Activated CD4-positive, alpha-beta memory T cell treated with anti-CD3 and anti-CD28 coated beads, Interleukin-2, amount 10 ng/mL, durations not matched to agents 7 days and 5 days (primary cell): Measurements from ENCODE around the gene PET100. TPM values are rescaled to one million over a fixed set of nuclear protein-coding genes. Genes with fewer than 3 reads are reported as not detected.
A peak's percentile ranks its signal among the peaks of the same experiment; 100 is the strongest.

Experiments
- CTCF ChIA-PET: fragments of 350-600 bp; sonication (Branson Sonifier 250); formaldehyde crosslinking; loops from one replicate; lab custom pipeline; 2021; ENCODE audit warnings: antibody characterized with exemption, inconsistent platforms; lab: Charles Lee
- POLR2A ChIA-PET: fragments of 350-600 bp; sonication (Branson Sonifier 250); formaldehyde crosslinking; loops from one replicate; lab custom pipeline; 2021; ENCODE audit warnings: antibody characterized with exemption; lab: Charles Lee
- DNase-seq: peaks from one replicate; pipeline ENCODE4 v3.0.0-alpha.2; 2020
- H3K27ac Mint-ChIP-seq: one replicate; pipeline ENCODE4 v1.8.0; 2021; ENCODE audit warnings: mild to moderate bottlenecking, mixed read lengths
- H3K27me3 Mint-ChIP-seq: one replicate; pipeline ENCODE4 v1.8.0; 2021; ENCODE audit warnings: mixed read lengths
- H3K36me3 Mint-ChIP-seq: one replicate; pipeline ENCODE4 v1.8.0; 2021; ENCODE audit warnings: low read depth, mixed read lengths
- H3K4me1 Mint-ChIP-seq: one replicate; pipeline ENCODE4 v1.8.0; 2021; ENCODE audit warnings: mixed read lengths
- H3K4me3 Mint-ChIP-seq: one replicate; pipeline ENCODE4 v1.8.0; 2021; ENCODE audit warnings: mild to moderate bottlenecking, mixed read lengths
- H3K9me3 Mint-ChIP-seq: one replicate; pipeline ENCODE4 v1.8.0; 2021; ENCODE audit warnings: mixed read lengths
- total RNA-seq, 2 experiments: library from RNA; stranded (reverse); gene quantifications; one replicate each; pipeline ENCODE4 v1.2.3, GENCODE V29; 2021

PET100 gene
- total RNA-seq, 2 experiments from 2014 or later: 123 to 136 TPM

DNA sequence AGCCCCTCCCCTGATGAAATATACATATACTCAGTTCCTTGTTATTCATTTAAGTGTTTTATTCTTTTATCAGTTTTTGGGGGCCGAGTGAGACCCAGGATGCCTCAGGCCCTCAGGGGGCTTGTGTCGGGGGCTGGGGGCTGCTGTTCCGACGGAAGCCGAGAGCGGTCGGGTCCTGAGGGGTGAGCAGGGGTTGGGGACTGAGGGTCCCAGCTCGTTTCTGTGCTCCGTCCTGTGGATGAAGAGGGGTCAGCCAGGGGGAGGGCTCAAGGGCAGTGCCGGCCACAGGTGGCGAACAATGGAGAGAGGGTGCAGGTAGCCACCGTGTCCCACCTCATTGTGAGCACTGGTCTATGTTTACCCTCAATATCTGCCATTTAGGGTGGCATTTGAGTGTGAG, 2.0 kb downstream of the PET100 start:
- H3K27me3 Mint-ChIP-seq: no peaks in the 10 kb centered on the region
- CTCF ChIA-PET: no interaction called here
- peaks cover 14% of the 10 kb centered on the region for H3K36me3 Mint-ChIP-seq
- H3K27ac Mint-ChIP-seq: no peak overlapping the region
- H3K9me3 Mint-ChIP-seq: no peaks in the 10 kb centered on the region
- POLR2A ChIA-PET: interaction anchor here (0.9 to 2.4 kb wide), 2 partner anchors 13 to 17 kb away, joined by 4 to 5 read pairs; no protein-coding TSS in a partner anchor
- peaks cover 44% of the 10 kb centered on the region for H3K4me1 Mint-ChIP-seq
- H3K4me3 Mint-ChIP-seq: peak overlapping the region; percentile 10
- DNase-seq: no peak

DNA sequence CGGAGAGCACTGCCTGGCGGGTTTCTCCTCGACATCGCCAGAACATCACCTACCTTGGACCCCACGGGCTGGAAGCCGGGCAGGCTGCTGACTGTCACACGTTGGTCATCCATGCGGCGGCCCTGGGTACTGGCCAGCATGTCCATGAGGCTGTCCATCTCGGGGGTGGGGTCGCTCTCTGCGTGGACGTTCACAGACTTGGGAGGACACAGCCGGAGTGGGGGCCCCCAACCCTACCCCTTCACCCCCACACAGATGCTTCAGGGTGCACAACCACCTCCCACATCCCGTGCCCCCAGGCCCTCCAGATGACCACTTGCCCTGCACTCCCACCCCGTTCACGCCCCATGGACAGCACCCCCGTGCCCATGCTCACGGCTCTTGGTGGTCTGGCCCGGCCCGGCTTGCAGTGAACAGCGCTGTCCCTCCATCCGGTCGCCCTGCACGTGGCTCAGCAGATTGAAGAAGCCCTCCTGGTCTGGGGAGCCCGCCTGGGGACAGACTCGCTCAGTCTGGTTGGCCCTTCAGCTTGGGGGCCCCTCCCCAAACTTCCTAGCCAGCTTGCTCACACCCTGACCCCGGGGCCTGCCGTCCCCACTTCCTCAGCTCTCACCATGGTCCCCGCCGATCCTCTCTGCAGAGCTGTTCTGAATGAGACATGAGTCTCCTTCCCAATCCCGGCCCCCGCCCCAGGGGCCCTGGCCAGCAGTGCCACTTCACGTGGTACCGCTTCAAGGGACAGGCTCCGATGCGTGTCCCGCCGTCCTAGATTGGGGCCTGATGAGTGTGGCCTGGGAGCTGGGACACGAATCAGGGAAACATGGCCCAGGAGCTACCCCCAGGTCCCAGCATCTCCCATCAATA, 3.0 kb downstream of the PET100 start:
- POLR2A ChIA-PET: interaction anchor here (0.6 to 0.7 kb wide), 2 partner anchors 8 to 9 kb away, joined by 3 read pairs; no protein-coding TSS in a partner anchor
- no peak for DNase-seq
- H3K4me3 Mint-ChIP-seq: no peak overlapping the region
- H3K27ac Mint-ChIP-seq: no peak overlapping the region
- peaks cover 48% of the 10 kb centered on the region for H3K4me1 Mint-ChIP-seq
- CTCF ChIA-PET: interaction anchor here (1.2 kb wide), 1 partner anchor 48 kb away, joined by 4 read pairs; the partner anchor contains the start of gene TRAPPC5
- H3K27me3 Mint-ChIP-seq: no peaks in the 10 kb centered on the region
- no peaks in the 10 kb centered on the region for H3K9me3 Mint-ChIP-seq
- H3K36me3 Mint-ChIP-seq: peaks cover 11% of the 10 kb centered on the region

DNA sequence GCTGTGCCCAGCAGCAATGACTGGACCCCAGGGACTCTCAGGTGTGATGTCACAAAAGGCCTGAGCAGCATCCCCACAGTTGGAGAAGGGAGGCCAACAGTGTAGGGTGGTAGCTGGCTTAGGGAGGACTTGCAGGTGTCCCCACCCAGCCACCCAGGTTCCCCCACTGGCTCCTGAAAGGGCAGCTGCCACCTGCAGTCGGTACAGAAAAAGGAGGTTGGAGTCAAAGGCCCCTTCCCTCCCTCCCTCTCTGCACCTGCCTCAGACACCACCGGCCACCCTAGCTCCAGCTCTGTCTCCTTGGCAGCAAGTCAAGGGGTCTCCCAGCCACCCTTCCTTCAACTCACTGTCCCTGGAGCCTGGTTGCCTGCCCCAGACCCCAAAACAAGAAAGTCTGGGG, 4.1 kb downstream of the PET100 start, which contains the start of gene PCP2:
Gene PCP2, minus strand, starts transcription at position 22 of the 400 bp plus-strand sequence. CDS start 262 bp downstream, outside the sequence.
- ChIA-PET POLR2A (interaction anchor here (1.2 kb wide), 1 partner anchor 11 kb away, joined by 3 read pairs; no protein-coding TSS in a partner anchor), CTCF (no interaction called here)
- peaks cover 15% of the 10 kb centered on the region for H3K36me3 Mint-ChIP-seq
- peaks cover 47% of the 10 kb centered on the region for H3K4me1 Mint-ChIP-seq
- DNase-seq: no peak
- H3K27ac Mint-ChIP-seq: no peak within 1 kb of the TSS
- H3K9me3 Mint-ChIP-seq: no peaks in the 10 kb centered on the region
- no peaks in the 10 kb centered on the region for H3K27me3 Mint-ChIP-seq
- H3K4me3 Mint-ChIP-seq: no peak within 1 kb of the TSS

DNA sequence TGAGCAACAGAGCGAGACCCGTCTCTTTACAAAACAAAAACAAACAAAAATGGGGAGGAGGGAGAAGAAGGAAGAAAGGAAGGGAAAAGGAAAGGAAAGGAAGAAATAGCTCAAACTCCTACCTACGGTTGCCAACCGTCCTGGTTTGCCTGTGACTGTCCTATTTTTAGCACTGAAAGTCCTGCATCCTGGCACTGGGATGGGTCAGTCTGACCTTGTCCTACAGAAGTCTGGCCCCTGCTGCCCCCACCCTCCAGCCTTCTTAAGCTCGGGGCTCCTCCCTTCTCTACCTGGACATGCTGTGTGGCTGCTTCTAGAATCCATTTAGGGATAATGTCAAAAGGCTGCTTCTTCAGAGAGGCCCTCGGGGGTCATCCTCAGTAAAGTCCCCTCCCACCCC, 6.1 kb downstream of the PET100 start:
- Mint-ChIP-seq H3K27me3 (no peaks in the 10 kb centered on the region), H3K4me3 (peak overlapping the region; percentile 20), H3K4me1 (peaks cover 44% of the 10 kb centered on the region), H3K9me3 (peaks cover 6% of the 10 kb centered on the region), H3K27ac (no peak overlapping the region), H3K36me3 (peaks cover 27% of the 10 kb centered on the region)
- no peak for DNase-seq
- ChIA-PET CTCF (interaction anchor here (0.9 kb wide), 1 partner anchor 16 kb away, joined by 3 read pairs; no protein-coding TSS in a partner anchor), POLR2A (interaction anchor here (1.1 to 1.5 kb wide), 2 partner anchors 11 to 12 kb away, joined by 3 to 4 read pairs; no protein-coding TSS in a partner anchor)

DNA sequence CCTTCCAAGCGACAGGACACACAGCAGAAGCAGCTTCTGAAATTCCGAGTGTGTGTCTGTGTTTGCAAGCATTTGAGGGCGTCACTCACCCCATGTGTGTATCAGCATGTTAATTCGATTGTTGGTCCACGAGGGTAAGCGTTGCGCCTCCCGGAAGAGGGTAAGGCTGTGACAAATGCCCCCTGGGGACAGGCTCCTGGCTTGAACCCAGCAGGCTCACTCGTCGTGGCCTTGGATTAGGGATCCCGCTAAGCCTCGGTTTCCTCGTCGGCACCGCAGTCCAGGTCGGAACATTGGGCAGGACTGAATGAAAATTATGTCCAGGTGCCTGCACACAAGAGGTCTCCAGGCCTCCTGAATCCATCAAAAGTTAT, 6.7 kb downstream of the PET100 start:
- peak overlapping the region; percentile 79 for H3K4me3 Mint-ChIP-seq
- peak overlapping the region; percentile 84 for H3K27ac Mint-ChIP-seq
- no peaks in the 10 kb centered on the region for H3K27me3 Mint-ChIP-seq
- peaks cover 40% of the 10 kb centered on the region for H3K4me1 Mint-ChIP-seq
- ChIA-PET POLR2A (interaction anchor here (1.1 to 1.5 kb wide), 2 partner anchors 11 to 12 kb away, joined by 3 to 4 read pairs; no protein-coding TSS in a partner anchor), CTCF (interaction anchor here (2.4 kb wide), 1 partner anchor 45 kb away, joined by 15 read pairs; the partner anchor contains the start of gene TRAPPC5)
- no peak for DNase-seq
- H3K9me3 Mint-ChIP-seq: peaks cover 6% of the 10 kb centered on the region
- H3K36me3 Mint-ChIP-seq: peaks cover 29% of the 10 kb centered on the region

DNA sequence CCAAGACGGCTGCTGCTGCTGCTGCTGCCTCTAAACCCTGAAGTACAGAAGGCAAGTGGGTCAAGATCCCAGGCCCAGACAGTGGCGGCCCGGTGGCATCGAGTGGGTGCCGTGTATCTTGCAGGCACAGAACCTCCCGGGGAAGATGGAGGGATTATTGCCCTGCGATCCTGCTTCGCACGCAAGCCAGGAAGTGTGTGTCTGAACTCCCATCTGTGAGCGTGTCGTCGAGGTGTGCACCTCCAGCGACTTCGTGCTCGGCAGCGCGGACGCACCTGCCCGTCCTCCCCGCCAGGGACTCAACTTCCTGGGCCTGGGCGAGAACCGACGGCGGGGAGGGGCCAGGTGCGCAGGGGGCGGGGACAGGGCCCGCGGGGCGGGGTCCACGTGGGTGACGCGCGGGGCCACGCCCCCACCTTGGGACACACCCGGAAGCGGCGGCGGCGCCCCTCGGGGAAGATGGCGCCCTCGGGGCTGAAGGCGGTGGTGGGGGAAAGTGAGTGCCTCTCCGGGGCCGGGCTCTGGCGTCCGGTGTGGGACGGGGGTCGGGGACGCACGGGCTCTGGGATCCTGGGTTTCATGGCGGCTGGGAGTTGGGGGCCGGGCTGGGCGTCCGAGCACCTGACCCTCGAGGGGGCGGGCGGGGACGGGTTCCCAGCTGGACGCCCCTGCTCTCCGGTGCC, 7.2 kb downstream of the PET100 start, which contains the start of gene STXBP2:
Gene STXBP2, plus strand, starts transcription at position 420 of the 683 bp plus-strand sequence. Its CDS starts 40 bp downstream, at position 460.
- CTCF ChIA-PET: interaction anchor here (1.8 to 2.4 kb wide), 2 partner anchors 44 to 68 kb away, joined by 12 to 15 read pairs; partner anchors contain the start of gene TRAPPC5
- Mint-ChIP-seq H3K27me3 (no peaks in the 10 kb centered on the region), H3K9me3 (peaks cover 6% of the 10 kb centered on the region), H3K36me3 (peaks cover 29% of the 10 kb centered on the region), H3K4me3 (peak within 1 kb of the TSS; percentile 79), H3K4me1 (peaks cover 38% of the 10 kb centered on the region), H3K27ac (peak within 1 kb of the TSS; percentile 84)
- DNase-seq: peak; percentile 94
- POLR2A ChIA-PET: interaction anchor here (0.6 to 2.7 kb wide), 9 partner anchors 9 to 537 kb away, joined by 3 to 35 read pairs (median 3); partner anchors contain the start of genes PET100, TRAPPC5 and XAB2

DNA sequence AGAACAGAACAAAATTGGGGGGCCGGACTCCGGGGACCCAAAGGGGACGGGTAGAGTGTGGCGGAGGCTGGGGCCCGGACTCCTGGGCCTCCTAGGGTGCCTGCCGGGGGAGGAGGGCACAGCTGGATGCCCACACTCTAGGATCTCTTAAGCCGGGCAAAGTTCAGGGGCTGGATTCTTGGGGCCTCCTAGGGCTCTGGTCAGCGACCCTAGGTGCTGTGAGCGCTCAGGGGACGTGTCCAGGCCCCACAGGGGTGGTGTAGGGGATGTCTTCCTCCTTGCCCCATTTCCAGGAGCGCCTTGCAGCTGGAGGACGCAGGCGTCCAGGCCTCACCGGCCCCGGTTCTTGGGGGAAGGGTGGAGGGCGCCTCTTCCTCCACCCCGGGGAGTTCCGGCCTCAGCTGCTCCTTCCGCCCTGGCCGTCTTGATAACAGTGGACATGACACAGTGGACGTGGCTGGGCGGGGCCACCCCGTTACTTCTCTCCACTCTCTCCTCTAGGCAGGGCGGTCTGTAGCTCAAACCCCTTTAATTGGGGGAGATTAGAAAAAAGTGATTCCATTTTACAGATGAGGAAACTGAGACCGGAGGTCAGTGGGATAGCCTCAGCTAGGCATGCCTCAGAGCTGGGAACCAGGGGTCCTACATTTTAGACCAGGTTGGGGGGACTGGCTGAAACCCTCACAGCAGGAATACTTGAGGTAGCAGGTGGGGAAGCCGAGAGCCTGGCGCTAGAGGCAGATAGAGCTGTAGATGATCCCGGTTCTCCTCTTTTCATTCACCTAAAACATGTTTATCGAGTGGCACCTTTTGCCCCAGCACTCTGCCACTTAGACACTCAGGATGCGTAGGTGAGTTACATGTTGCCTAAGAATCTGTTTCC, 8.0 kb downstream of the PET100 start:
- Mint-ChIP-seq H3K36me3 (peaks cover 29% of the 10 kb centered on the region), H3K4me3 (peak overlapping the region; percentile 79), H3K4me1 (peaks cover 37% of the 10 kb centered on the region), H3K9me3 (peaks cover 6% of the 10 kb centered on the region), H3K27ac (peak overlapping the region; percentile 84), H3K27me3 (no peaks in the 10 kb centered on the region)
- ChIA-PET CTCF (interaction anchor here (1.3 to 2.4 kb wide), 3 partner anchors 43 to 161 kb away, joined by 3 to 15 read pairs (median 12); partner anchors contain the start of gene TRAPPC5), POLR2A (interaction anchor here (0.6 to 2.7 kb wide), 11 partner anchors 9 to 538 kb away, joined by 3 to 35 read pairs (median 4); partner anchors contain the start of genes PET100, TRAPPC5 and XAB2)
- peak; percentile 33 for DNase-seq

DNA sequence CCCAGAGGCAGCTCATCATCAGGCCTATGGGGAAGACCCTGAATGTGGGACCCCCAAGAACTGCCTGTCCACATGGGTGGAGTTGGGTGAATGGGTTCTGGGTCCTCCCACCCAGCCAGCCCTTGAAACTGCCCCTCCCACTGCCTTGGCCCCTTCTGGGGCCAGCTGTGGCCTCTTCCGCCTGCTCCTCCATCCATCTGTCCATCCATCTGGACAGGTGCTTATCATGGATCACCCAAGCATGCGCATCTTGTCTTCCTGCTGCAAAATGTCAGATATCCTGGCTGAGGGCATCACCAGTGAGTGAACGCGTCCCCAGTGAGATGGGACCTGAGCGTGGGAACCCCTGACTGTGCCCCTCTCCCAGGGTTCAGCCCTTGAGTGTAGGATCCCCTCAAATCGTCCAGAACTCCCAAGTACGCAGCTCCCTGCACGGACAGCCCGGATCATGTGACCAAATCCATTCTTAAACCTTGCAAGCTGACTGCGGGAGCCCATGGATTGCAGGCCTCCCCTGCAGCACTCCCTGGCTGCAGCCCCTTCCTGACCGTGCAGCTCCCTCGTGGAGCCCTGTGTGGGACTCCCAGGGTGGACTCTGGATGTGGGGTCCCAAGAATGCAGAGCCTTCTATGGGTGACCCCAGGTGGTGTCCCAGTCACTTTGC, 9.3 kb downstream of the PET100 start:
- H3K9me3 Mint-ChIP-seq: peaks cover 6% of the 10 kb centered on the region
- ChIA-PET CTCF (interaction anchor here (1.8 kb wide), 1 partner anchor 71 kb away, joined by 12 read pairs; no protein-coding TSS in a partner anchor), POLR2A (interaction anchor here (2.7 kb wide), 1 partner anchor 11 kb away, joined by 35 read pairs; the partner anchor contains the start of genes PET100 and XAB2)
- no peak for DNase-seq
- no peaks in the 10 kb centered on the region for H3K27me3 Mint-ChIP-seq
- peak overlapping the region; percentile 44 for H3K4me3 Mint-ChIP-seq
- H3K36me3 Mint-ChIP-seq: peaks cover 35% of the 10 kb centered on the region
- no peak overlapping the region for H3K27ac Mint-ChIP-seq
- peaks cover 37% of the 10 kb centered on the region for H3K4me1 Mint-ChIP-seq

DNA sequence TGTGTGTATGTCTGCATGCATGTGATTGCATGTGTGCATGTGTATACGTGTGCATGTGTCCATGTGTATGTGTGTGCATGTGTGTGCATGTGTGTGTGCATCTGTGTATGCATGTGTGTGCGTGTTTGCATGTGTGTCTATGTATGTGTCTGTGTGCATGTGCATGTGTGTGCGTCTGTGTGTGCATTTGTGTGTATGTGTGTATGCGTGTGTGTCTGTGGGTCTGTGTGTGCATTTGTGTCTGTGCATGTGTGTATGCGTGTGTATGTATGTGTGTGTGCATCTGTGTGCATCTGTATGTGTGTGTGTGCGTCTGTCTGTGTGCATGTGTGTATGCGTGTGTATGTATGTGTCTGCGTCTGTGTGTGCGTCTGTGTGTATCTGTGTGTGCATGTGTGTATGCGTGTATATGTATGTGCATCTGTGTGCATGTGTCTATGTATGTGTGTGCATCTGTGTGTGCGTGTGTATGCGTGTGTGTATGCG, 10.3 kb downstream of the PET100 start:
- POLR2A ChIA-PET: no interaction called here
- Mint-ChIP-seq H3K9me3 (peaks cover 6% of the 10 kb centered on the region), H3K27me3 (no peaks in the 10 kb centered on the region), H3K36me3 (peaks cover 42% of the 10 kb centered on the region), H3K27ac (no peak overlapping the region), H3K4me3 (peak overlapping the region; percentile 24), H3K4me1 (peaks cover 37% of the 10 kb centered on the region)
- CTCF ChIA-PET: no interaction called here
- DNase-seq: no peak

DNA sequence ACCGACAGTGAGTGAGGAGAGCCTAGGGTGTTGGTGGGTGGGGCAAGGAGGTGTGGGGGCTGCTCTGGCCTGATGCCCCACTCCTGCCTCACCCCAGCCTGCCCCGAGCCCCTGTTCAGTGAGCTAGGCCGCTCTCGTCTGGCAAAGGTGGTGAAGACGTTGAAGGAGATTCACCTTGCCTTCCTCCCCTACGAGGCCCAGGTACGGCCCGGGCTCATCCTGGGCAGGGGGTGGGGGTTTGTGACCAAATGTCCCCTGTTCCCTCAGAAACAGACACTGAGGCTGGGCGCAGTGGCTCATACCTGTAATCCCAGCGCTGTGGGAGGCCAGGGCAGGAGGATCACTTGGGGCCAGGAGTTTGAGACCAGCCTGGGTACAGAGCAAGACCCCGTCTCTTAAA, 11.2 kb downstream of the PET100 start:
- Mint-ChIP-seq H3K4me3 (no peak overlapping the region), H3K27ac (no peak overlapping the region), H3K9me3 (peaks cover 6% of the 10 kb centered on the region), H3K4me1 (peaks cover 37% of the 10 kb centered on the region), H3K36me3 (peaks cover 44% of the 10 kb centered on the region), H3K27me3 (no peaks in the 10 kb centered on the region)
- no peak for DNase-seq
- CTCF ChIA-PET: no interaction called here
- POLR2A ChIA-PET: interaction anchor here (2.7 kb wide), 1 partner anchor 11 kb away, joined by 11 read pairs; the partner anchor contains the start of genes PET100 and XAB2
